ENCODE data around the gene CHFR. TPM values are rescaled to one million over a fixed set of nuclear protein-coding genes. Genes with fewer than 3 reads are reported as not detected.
"Not testable (repeated sequence)": the region's sequence is repeated elsewhere in the genome, so short reads cannot be mapped to it uniquely, and the experiment has no call there.

Gene CHFR
- total RNA-seq, 1 donor from 2014 or later, result 43.6 TPM

GRCh38 chr12:132908145-132909029, 21.0 kb upstream of the CHFR start:
- peak overlapping the region; percentile 67 for H3K4me3 ChIP-seq
- H3K4me1 ChIP-seq, result peaks cover 22% of the 10 kb centered on the region
- peaks cover 23% of the 10 kb centered on the region for H3K9me3 ChIP-seq
- H3K27me3 ChIP-seq (ENCODE audit: low read depth), result peaks cover 21% of the 10 kb centered on the region
- no peaks in the 10 kb centered on the region for H3K36me3 ChIP-seq
- intact Hi-C loops (cut with DNase I), result no loop called here
- DNase-seq (peak; percentile 93), ATAC-seq (peak; percentile 97 to 98)
- TF ChIP-seq, protein P1, sequence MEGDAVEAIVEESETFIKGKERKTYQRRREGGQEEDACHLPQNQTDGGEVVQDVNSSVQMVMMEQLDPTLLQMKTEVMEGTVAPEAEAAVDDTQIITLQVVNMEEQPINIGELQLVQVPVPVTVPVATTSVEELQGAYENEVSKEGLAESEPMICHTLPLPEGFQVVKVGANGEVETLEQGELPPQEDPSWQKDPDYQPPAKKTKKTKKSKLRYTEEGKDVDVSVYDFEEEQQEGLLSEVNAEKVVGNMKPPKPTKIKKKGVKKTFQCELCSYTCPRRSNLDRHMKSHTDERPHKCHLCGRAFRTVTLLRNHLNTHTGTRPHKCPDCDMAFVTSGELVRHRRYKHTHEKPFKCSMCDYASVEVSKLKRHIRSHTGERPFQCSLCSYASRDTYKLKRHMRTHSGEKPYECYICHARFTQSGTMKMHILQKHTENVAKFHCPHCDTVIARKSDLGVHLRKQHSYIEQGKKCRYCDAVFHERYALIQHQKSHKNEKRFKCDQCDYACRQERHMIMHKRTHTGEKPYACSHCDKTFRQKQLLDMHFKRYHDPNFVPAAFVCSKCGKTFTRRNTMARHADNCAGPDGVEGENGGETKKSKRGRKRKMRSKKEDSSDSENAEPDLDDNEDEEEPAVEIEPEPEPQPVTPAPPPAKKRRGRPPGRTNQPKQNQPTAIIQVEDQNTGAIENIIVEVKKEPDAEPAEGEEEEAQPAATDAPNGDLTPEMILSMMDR (IDR thresholded peaks at IDR 0.05), result no peak
- peak overlapping the region; percentile 77 for H3K27ac ChIP-seq

DNA sequence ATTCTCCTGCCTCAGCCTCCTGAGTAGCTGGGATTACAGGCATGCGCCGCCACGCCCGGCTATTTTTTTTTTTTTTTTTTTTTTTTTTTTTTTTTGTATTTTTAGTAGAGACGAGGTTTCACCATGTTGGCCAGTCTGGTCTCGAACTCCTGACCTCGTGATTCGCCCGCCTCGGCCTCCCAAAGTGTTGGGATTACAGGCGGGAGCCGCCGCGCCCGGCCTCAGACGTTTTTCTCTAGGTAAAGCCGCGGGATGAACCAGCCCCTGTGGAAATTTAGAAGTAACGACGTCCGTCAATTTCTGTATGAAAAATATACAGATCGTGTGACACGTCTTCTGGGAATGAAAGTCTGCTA, 20.4 kb upstream of the CHFR start:
- peaks cover 19% of the 10 kb centered on the region for H3K9me3 ChIP-seq
- ATAC-seq; intact Hi-C loops (cut with DNase I); H3K36me3 ChIP-seq; DNase-seq: not testable (repeated sequence)
- peaks cover 21% of the 10 kb centered on the region for H3K27me3 ChIP-seq (ENCODE audit: low read depth)
- H3K4me3 ChIP-seq, result peak overlapping the region; percentile 67
- peaks cover 22% of the 10 kb centered on the region for H3K4me1 ChIP-seq
- H3K27ac ChIP-seq, result peak overlapping the region; percentile 77

GRCh38 chr12:132907216-132907615, 19.8 kb upstream of the CHFR start:
- Histone ChIP-seq H3K27ac (no peak overlapping the region), H3K9me3 (peaks cover 16% of the 10 kb centered on the region), H3K27me3 (ENCODE audit: low read depth) (peaks cover 21% of the 10 kb centered on the region), H3K4me1 (peaks cover 22% of the 10 kb centered on the region), H3K4me3 (no peak overlapping the region), H3K36me3 (no peaks in the 10 kb centered on the region)
- DNase-seq (no peak), ATAC-seq (no peak)
- intact Hi-C loops (cut with DNase I), result no loop called here
- TF ChIP-seq, protein P1 (IDR thresholded peaks at IDR 0.05), result no peak

GRCh38 chr12:132904718-132905328, 17.4 kb upstream of the CHFR start:
- H3K4me3 ChIP-seq, result peak overlapping the region; percentile 39
- ATAC-seq (peak; percentile 59 to 74), DNase-seq (peak; percentile 89)
- peaks cover 21% of the 10 kb centered on the region for H3K27me3 ChIP-seq (ENCODE audit: low read depth)
- no peak overlapping the region for H3K27ac ChIP-seq
- H3K36me3 ChIP-seq, result no peaks in the 10 kb centered on the region
- TF ChIP-seq, protein P1 (IDR thresholded peaks at IDR 0.05), result peak; percentile 89
- H3K4me1 ChIP-seq, result peaks cover 22% of the 10 kb centered on the region
- intact Hi-C loops (cut with DNase I), result no loop called here
- peaks cover 6% of the 10 kb centered on the region for H3K9me3 ChIP-seq

- Histone ChIP-seq H3K4me3 (no peak overlapping the region), H3K9me3 (no peaks in the 10 kb centered on the region), H3K4me1 (no peaks in the 10 kb centered on the region), H3K27ac (no peak overlapping the region), H3K36me3 (no peaks in the 10 kb centered on the region), H3K27me3 (ENCODE audit: low read depth) (no peaks in the 10 kb centered on the region)
- TF ChIP-seq, protein P1 (IDR thresholded peaks at IDR 0.05), result no peak
- DNase-seq (no peak), ATAC-seq (no peak)
- intact Hi-C loops (cut with DNase I), result no loop called here
Observed at GRCh38 chr12:132899033-132899432, 11.6 kb upstream of the CHFR start.

GRCh38 chr12:132888852-132889251, 1.4 kb upstream of the CHFR start:
- TF ChIP-seq, protein P1 (IDR thresholded peaks at IDR 0.05), result no peak
- Histone ChIP-seq H3K36me3 (peaks cover 16% of the 10 kb centered on the region), H3K27me3 (ENCODE audit: low read depth) (no peaks in the 10 kb centered on the region), H3K4me3 (no peak overlapping the region), H3K4me1 (peaks cover 16% of the 10 kb centered on the region), H3K9me3 (no peaks in the 10 kb centered on the region), H3K27ac (peak overlapping the region; percentile 99)
- no peak for DNase-seq
- intact Hi-C loops (cut with DNase I), result no loop called here
- ATAC-seq, result no peak

Data from lower lobe of right lung (tissue), 2 donors.